ENCODE measurements around the gene OR6A2. TPM values are rescaled to one million over a fixed set of nuclear protein-coding genes. Genes with fewer than 3 reads are reported as not detected.
"Not testable (repeated sequence)": the region's sequence is repeated elsewhere in the genome, so short reads cannot be mapped to it uniquely, and the experiment has no call there.

Gene OR6A2
- total and polyA plus RNA-seq, 5 experiments from 2014 or later, result not detected

DNA sequence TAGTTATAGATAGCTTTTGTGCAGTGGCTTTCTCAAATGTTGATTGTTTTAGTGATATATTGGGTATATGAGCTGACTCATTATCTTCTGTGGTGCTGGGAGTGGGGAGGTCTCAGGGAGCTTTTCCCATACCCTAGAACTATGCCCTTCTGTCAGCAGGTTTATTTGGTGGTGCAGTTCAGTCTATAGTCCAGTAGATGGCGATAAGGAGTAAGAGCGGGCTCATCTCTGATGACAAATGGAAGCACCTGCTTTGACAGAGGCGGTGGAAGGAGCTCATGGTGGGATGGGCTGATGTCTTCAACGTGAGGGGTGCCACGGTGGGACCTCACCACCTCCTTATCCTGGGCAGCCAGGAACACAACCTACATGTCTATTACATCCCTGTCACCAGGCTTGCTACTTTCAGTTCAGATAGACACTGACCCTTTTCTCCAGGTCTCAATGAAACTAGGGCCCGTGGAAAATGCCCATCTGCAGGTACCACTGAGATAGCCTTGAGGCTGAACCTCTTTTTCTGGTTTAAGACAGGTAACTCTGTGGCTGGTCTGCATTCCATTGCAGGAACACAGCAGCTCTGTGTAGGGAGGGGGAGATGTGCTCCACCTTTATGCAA, 13.0 kb upstream of the OR6A2 start:
- Mint-ChIP-seq H3K4me1 (peaks cover 0 to 4% (median 0%) of the 10 kb centered on the region in 4 donors), H3K27me3 (peaks cover 13 to 59% (median 35%) of the 10 kb centered on the region in 5 donors), H3K27ac (no peak overlapping the region), H3K9me3 (peaks cover 0 to 8% (median 0%) of the 10 kb centered on the region in 9 donors), H3K36me3 (peaks cover 0 to 1% (median 0%) of the 10 kb centered on the region in 3 donors), H3K4me3 (no peak overlapping the region)
- POLR2A ChIA-PET, result no interaction called here
- ATAC-seq (peak; percentile 73 to 76), DNase-seq (peak in 7 of 10 donors; percentile 18 to 54 (median 44))

DNA sequence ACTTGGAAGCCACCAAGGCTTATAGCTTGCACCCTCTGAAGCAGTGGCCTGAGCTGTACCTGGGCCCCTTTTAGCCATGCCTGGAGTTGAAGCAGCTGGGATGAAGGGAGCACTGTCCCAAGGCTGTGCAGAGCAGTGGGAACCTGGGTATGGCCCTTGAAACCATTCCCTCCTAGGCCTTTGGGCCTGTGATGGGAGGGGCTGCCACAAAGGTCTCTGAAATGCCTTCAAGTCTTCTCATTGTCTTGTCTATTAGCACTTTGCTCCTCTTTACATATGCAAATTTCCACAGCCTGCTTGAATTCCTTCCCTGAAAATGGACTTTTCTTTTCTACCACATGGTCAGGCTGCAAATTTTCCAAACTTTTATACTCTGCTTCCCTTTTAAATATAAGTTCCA, 1.6 kb upstream of the OR6A2 start:
- POLR2A ChIA-PET, ATAC-seq, H3K4me1 Mint-ChIP-seq: not testable (repeated sequence)

DNA sequence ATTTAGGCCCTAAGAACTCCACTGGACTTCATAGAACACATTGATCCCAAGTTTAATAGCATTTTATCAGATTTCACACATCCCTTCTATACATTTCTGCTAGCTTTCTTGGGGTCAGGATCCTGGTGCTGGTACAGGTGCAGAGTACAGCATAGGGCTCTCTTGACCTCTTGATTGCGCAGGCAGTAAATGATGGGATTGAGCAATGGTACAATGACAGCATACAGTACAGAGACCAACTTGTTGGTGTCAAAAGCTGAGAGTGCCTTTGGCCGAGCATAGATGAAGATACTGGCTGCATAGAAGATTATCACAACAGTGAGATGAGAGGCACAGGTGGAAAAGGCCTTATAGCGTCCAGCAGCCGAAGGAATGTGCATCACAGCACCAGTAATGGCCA, 4.8 kb downstream of the OR6A2 start:
- Mint-ChIP-seq H3K27ac (no peak overlapping the region), H3K9me3 (peaks cover 0 to 1% (median 0%) of the 10 kb centered on the region in 9 donors), H3K27me3 (peaks cover 0 to 8% (median 0%) of the 10 kb centered on the region in 5 donors), H3K4me3 (no peak overlapping the region), H3K4me1 (no peaks in the 10 kb centered on the region), H3K36me3 (no peaks in the 10 kb centered on the region)
- ATAC-seq (no peak), DNase-seq (no peak)
- POLR2A ChIA-PET, result no interaction called here

More for the DNA sequence above, 1.6 kb upstream of the OR6A2 start:
- H3K27me3 Mint-ChIP-seq, DNase-seq, H3K27ac Mint-ChIP-seq, H3K4me3 Mint-ChIP-seq: not testable (repeated sequence)
- Mint-ChIP-seq H3K9me3 (peaks cover 4 to 18% (median 13%) of the 10 kb centered on the region in 9 donors), H3K36me3 (peaks cover 0 to 13% (median 0%) of the 10 kb centered on the region in 3 donors)

DNA sequence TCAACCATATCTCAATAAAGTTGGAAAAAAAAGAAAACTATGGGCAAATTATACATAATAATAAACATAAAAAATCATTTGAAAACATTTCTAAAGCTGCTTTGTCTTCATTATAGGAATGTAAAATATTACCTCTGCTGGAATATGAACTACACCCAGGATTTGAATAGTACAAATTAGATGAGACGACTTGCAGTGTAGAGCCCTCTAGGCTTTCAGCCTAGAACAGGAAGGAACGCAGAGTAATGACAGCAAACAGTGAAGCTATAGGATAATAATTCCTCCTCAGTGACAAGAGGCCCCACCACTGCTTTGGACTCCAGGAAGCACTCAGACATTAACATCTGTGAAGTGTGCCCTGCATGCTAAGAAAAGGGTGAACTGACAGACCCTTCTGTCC, 8.9 kb downstream of the OR6A2 start:
- Mint-ChIP-seq H3K4me1 (no peaks in the 10 kb centered on the region), H3K27ac (no peak overlapping the region), H3K27me3 (peaks cover 5 to 24% (median 12%) of the 10 kb centered on the region in 5 donors), H3K9me3 (no peaks in the 10 kb centered on the region), H3K36me3 (no peaks in the 10 kb centered on the region), H3K4me3 (no peak overlapping the region)
- POLR2A ChIA-PET, result no interaction called here
- ATAC-seq (no peak), DNase-seq (no peak)

DNA sequence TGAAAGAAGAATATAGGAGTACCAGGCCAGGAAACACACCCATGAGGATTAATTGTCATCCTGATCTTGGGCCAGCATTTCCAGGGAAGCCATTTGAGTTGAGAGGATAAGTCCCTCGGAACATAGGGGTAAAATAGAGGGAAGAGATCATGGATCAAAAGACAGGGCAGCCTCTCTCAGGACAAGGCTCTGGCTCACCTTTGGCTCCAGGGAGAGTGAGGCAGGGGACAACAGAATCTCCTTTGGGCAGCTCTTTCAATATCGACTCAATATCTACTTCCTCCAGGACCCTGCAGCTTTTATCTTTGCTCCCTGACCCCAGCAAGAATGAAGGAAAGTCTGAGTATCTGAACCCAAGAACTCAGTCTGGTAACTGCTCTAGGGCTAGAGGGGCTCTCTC, 16.8 kb downstream of the OR6A2 start, which contains the start of gene OR2AG1:
OR2AG1 (plus strand) TSS at position 301 of the 400 bp plus-strand sequence. CDS start 2,018 bp downstream, outside the sequence.
- Mint-ChIP-seq H3K9me3 (no peaks in the 10 kb centered on the region), H3K4me3 (no peak within 1 kb of the TSS), H3K27ac (no peak within 1 kb of the TSS), H3K27me3 (peaks cover 5 to 31% (median 16%) of the 10 kb centered on the region in 5 donors), H3K4me1 (peaks cover 0 to 2% (median 0%) of the 10 kb centered on the region in 4 donors), H3K36me3 (no peaks in the 10 kb centered on the region)
- POLR2A ChIA-PET, result no interaction called here
- DNase-seq (no peak), ATAC-seq (no peak)

DNA sequence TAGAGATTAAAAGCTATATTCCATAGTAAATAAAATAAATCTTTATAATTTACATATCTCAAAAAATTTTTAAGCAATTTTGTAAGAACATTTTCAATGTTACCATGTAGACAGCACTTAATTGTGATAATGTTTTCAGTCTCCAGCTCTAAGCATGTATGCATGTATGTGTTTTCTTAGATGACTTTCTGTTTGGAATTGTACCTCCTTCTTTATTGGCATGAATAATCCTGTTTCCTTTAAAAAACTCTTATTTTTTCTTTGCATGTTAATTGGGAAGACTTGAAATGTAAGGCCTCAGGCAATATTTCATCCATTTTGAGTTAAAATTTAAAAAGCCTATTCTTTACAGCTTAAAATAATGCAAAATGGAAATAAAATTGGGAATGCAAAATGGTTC, 18.7 kb downstream of the OR6A2 start:
- Mint-ChIP-seq H3K4me3 (no peak overlapping the region), H3K36me3 (peaks cover 0 to 3% (median 0%) of the 10 kb centered on the region in 3 donors), H3K4me1 (peaks cover 0 to 2% (median 0%) of the 10 kb centered on the region in 4 donors), H3K27me3 (peaks cover 5 to 29% (median 14%) of the 10 kb centered on the region in 5 donors), H3K27ac (no peak overlapping the region), H3K9me3 (no peaks in the 10 kb centered on the region)
- POLR2A ChIA-PET, result no interaction called here
- no peak for DNase-seq
- no peak for ATAC-seq

DNA sequence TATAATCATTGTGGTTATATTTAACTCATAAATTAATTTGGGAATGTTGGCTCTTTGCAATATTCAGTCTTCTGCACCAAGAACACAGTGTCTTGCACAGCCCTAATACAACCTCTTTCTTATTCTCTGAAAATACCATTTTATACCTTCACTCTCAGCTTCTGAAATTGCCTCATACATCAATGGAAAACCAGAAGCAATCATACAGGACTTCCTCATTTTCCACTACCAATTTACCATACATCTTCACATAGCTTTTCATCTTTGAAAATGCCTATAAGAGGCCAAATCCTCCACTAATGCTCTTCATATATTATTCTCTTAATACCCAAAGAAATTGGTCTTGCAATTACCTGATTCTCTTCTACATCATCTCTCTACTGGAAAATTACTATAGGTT, 21.0 kb downstream of the OR6A2 start:
- no peak for DNase-seq
- POLR2A ChIA-PET, result no interaction called here
- peaks cover 0 to 2% (median 0%) of the 10 kb centered on the region in 4 donors for H3K4me1 Mint-ChIP-seq
- peaks cover 0 to 3% (median 0%) of the 10 kb centered on the region in 3 donors for H3K36me3 Mint-ChIP-seq
- H3K4me3 Mint-ChIP-seq, result no peak overlapping the region
- H3K27me3 Mint-ChIP-seq, result peaks cover 4 to 23% (median 14%) of the 10 kb centered on the region in 5 donors
- no peak for ATAC-seq
- H3K9me3 Mint-ChIP-seq, result no peaks in the 10 kb centered on the region
- H3K27ac Mint-ChIP-seq, result no peak overlapping the region

DNA sequence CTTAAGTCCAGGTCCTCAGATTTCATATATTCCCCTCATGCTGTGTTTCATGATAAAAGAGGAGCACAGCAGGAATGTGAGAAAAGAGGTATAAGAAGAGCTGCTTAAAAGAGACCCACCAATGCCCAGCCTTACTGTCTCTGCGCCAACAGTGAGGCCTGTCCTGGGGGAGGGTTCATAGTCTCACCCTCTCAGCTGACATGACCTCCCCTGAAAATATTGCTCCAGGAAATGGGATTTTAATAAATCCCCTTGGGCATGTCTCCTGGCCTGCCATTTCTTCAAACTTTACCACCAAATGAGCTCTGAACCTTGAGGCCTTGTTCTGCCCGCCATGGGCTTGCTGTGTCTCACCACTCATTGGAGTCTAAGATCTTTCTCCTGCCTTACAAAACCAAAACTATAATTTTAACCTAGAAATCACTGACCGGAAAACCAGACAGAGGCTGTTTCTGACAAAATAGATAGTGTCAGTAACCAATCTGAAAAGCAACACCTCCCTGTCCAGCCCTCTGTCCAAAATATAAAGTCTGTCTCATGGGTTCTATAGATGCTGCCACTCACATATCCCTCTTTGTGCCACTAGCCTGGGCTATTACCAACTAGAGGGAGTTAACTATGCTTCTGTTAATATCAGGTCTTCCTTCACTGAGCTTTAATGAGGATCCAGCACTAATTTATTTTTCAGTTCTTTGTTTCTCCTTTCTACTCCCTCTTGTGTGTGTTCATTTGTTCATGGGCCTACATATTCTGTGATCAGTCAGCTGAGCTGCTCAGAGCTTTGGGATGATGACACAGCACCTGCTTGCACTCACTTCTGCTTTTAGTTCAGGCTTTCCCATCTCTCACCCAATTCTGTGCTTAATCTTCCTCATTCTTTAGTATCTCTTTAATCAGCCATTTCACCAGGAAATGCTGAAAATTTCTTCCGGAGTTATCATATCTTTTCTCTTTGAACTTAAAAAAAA, 27.3 kb downstream of the OR6A2 start, which contains the start of gene OR2AG2:
OR2AG2 (minus strand) TSS at position 51 of the 968 bp plus-strand sequence. CDS start 3,019 bp downstream, outside the sequence.
- DNase-seq (no peak), ATAC-seq (no peak)
- Mint-ChIP-seq H3K4me3 (no peak within 1 kb of the TSS), H3K27ac (peak within 1 kb of the TSS in 3 of 10 donors; percentile 1 to 37 (median 17)), H3K27me3 (peaks cover 0 to 3% (median 0%) of the 10 kb centered on the region in 5 donors), H3K36me3 (peaks cover 0 to 2% (median 0%) of the 10 kb centered on the region in 3 donors), H3K4me1 (peaks cover 0 to 7% (median 2%) of the 10 kb centered on the region in 4 donors), H3K9me3 (no peaks in the 10 kb centered on the region)
- POLR2A ChIA-PET, result no interaction called here

DNA sequence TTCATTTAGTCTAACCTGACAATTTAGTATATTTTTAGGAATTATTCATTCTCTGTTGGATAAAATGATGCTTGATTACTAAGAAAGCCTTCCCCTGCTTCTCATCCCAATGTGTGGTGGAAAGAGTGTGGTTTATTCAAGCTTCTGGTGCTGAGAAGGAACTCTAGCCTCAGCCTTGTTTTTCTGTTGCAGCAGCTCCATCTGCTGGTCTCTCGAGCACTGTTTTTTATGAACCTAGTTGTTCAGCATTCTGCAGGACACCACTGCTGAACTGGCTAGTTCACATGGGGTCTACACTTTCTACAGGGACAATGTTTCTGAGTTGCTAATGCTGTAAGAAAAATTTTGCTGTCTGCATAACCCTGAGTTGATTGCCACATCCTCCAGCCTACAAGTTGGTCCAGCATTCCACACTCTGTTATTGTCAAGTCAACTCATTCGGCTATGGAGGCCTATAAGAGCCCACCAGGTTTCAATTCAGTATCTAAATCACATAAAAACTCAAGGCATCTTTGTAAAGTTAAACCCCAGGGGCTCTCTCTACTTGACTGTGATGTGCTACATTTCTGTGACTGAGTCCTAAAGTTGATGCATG, 42.0 kb downstream of the OR6A2 start:
- DNase-seq (peak; percentile 13 to 79 (median 55)), ATAC-seq (peak; percentile 70 to 96)
- H3K27me3 Mint-ChIP-seq, result peaks cover 0 to 5% (median 2%) of the 10 kb centered on the region in 5 donors
- H3K4me3 Mint-ChIP-seq, result no peak overlapping the region
- H3K4me1 Mint-ChIP-seq, result peaks cover 5 to 16% (median 7%) of the 10 kb centered on the region in 4 donors
- no peaks in the 10 kb centered on the region for H3K9me3 Mint-ChIP-seq
- POLR2A ChIA-PET, result interaction anchor here (0.6 to 2.5 kb wide), 5 partner anchors 12 to 227 kb away, joined by 3 to 16 read pairs (median 4); no protein-coding TSS in a partner anchor
- peak overlapping the region in 2 of 10 donors; percentile 34 to 81 for H3K27ac Mint-ChIP-seq
- H3K36me3 Mint-ChIP-seq, result peaks cover 0 to 1% (median 0%) of the 10 kb centered on the region in 3 donors

DNA sequence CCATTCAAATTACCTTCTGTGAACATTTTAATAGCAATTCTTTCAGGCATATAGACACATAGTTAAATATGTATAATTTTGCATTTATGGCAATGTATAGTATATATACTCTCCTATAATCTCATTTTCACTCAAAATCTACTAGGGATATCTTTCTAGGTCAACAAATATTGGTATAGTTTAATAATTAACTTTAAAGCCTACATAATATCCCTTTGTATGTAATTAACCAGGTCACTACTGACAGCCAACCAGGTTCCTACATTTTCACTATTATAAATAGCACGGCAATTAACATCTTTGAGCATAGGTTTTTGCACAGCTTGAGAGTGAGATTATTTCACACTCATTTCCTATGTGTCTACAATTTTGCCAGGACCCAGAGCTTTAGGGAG, 43.5 kb downstream of the OR6A2 start:
- H3K27me3 Mint-ChIP-seq, result peaks cover 0 to 1% (median 0%) of the 10 kb centered on the region in 5 donors
- H3K27ac Mint-ChIP-seq, result no peak overlapping the region
- POLR2A ChIA-PET, result interaction anchor here (0.9 to 2.5 kb wide), 4 partner anchors 10 to 49 kb away, joined by 3 to 18 read pairs (median 11); no protein-coding TSS in a partner anchor
- peaks cover 0 to under 1% (median 0%) of the 10 kb centered on the region in 9 donors for H3K9me3 Mint-ChIP-seq
- DNase-seq, result no peak
- no peaks in the 10 kb centered on the region for H3K36me3 Mint-ChIP-seq
- H3K4me3 Mint-ChIP-seq, result no peak overlapping the region
- no peak for ATAC-seq
- peaks cover 5 to 18% (median 8%) of the 10 kb centered on the region in 4 donors for H3K4me1 Mint-ChIP-seq

DNA sequence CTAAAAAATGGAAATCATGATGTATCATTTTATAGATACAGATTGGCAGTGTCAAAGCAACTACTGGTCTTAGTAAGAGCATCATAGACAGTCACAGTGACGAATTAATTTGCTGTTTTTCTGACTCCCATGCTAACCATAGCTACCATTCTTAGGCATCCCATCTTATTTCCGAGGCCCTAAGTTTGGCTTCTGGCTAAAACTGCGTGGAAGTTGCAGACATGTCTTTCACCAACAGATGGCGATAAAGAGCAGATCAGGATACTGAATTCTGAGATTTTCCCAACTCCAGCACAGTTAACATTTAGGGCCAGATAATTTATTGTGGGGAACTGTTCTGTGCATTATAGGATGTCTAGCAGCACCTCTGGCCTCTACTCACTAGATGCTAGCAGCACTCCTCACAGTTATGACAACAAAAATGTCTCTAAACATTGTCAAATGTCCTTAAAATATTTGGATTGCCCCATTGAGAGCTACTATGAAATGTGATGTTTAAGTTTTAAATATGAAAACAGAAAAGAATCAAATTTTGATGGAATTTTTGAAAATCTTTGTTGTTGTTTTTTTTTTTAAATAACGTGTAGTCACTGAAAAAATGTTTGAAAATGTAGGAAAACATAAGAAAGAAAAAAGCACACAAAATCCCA, 44.1 kb downstream of the OR6A2 start:
- peak in 7 of 10 donors; percentile 16 to 67 (median 43) for DNase-seq
- POLR2A ChIA-PET, result interaction anchor here (0.9 to 2.5 kb wide), 5 partner anchors 9 to 49 kb away, joined by 3 to 18 read pairs (median 7); no protein-coding TSS in a partner anchor
- no peak overlapping the region for H3K4me3 Mint-ChIP-seq
- no peaks in the 10 kb centered on the region for H3K36me3 Mint-ChIP-seq
- H3K9me3 Mint-ChIP-seq, result peaks cover 0 to 3% (median 0%) of the 10 kb centered on the region in 9 donors
- H3K27me3 Mint-ChIP-seq, result peaks cover 0 to under 1% (median 0%) of the 10 kb centered on the region in 5 donors
- H3K27ac Mint-ChIP-seq, result peak overlapping the region in 1 of 10 donors; percentile 72
- H3K4me1 Mint-ChIP-seq, result peaks cover 5 to 22% (median 10%) of the 10 kb centered on the region in 4 donors
- ATAC-seq, result peak; percentile 47 to 58
